Nephron (organoid): ENCODE results near the gene CFAP43.

ENCODE experiments used
- H3K27ac Mint-ChIP-seq, 3 experiments: 2 replicates each; pipeline ENCODE4 v1.8.0; 2020; ENCODE audit warnings: mixed read lengths in 3 of 3, mild to moderate bottlenecking in 2 of 3, moderate library complexity in 1 of 3
- H3K27me3 Mint-ChIP-seq: 2 replicates; pipeline ENCODE4 v1.8.0; 2021; ENCODE audit warnings: low read depth, mild to moderate bottlenecking, moderate library complexity, mixed read lengths
- H3K36me3 Mint-ChIP-seq: 2 replicates; pipeline ENCODE4 v1.8.0; 2020; ENCODE audit warnings: low read depth, mixed read lengths
- H3K4me1 Mint-ChIP-seq: 2 replicates; pipeline ENCODE4 v1.8.0; 2020; ENCODE audit warnings: mixed read lengths
- H3K4me3 Mint-ChIP-seq, 3 experiments: 2 replicates each; pipeline ENCODE4 v1.8.0; 2020; ENCODE audit warnings: mild to moderate bottlenecking in 3 of 3, mixed read lengths in 3 of 3, moderate library complexity in 2 of 3
- H3K9me3 Mint-ChIP-seq: 2 replicates; pipeline ENCODE4 v1.8.0; 2020; ENCODE audit warnings: mixed read lengths
- TF ChIP-seq, protein P1 (sequence below), 3 experiments: fragments of 200-600 bp; sonication (generic); IDR thresholded peaks; one replicate each; pipeline ENCODE4 v1.5.0; 2021; ENCODE audit warnings: antibody characterized with exemption in 3 of 3; ENCODE audit not compliant: unreplicated experiment in 3 of 3

CFAP43 gene

GRCh38 chr10:104120903-104121484, 111.2 kb downstream of the CFAP43 start:
- H3K27me3 Mint-ChIP-seq: peaks cover 5% of the 10 kb centered on the region
- TF ChIP-seq, protein P1, sequence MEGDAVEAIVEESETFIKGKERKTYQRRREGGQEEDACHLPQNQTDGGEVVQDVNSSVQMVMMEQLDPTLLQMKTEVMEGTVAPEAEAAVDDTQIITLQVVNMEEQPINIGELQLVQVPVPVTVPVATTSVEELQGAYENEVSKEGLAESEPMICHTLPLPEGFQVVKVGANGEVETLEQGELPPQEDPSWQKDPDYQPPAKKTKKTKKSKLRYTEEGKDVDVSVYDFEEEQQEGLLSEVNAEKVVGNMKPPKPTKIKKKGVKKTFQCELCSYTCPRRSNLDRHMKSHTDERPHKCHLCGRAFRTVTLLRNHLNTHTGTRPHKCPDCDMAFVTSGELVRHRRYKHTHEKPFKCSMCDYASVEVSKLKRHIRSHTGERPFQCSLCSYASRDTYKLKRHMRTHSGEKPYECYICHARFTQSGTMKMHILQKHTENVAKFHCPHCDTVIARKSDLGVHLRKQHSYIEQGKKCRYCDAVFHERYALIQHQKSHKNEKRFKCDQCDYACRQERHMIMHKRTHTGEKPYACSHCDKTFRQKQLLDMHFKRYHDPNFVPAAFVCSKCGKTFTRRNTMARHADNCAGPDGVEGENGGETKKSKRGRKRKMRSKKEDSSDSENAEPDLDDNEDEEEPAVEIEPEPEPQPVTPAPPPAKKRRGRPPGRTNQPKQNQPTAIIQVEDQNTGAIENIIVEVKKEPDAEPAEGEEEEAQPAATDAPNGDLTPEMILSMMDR (IDR thresholded peaks at IDR 0.05; ENCODE audit: unreplicated experiment in 3 of 3): no peak
- peak overlapping the region; percentile 93 to 97 (median 96) for H3K4me3 Mint-ChIP-seq
- H3K27ac Mint-ChIP-seq: peak overlapping the region; percentile 97 to 100 (median 100)
- no peaks in the 10 kb centered on the region for H3K9me3 Mint-ChIP-seq
- peaks cover 3% of the 10 kb centered on the region for H3K36me3 Mint-ChIP-seq
- peaks cover 31% of the 10 kb centered on the region for H3K4me1 Mint-ChIP-seq

DNA sequence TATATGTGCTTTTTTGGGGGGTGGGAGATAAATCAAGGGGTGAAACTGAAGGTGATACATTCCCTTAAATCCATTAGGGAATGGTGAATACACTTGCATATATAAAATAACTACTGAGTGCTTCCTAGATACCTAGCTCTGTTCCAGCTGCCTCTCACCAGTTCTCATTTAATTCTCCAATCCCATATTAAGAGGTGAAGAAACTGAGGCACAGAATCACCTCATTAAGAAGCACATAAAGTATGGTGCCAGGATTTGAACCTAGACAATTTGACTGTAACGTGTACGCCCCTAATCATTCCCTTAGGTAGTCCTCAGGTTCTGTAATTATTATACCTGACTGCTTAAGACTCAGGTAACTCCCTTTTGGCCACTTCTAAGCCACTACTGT, 111.7 kb downstream of the CFAP43 start:
- Mint-ChIP-seq H3K27me3 (peaks cover 5% of the 10 kb centered on the region), H3K36me3 (peaks cover 3% of the 10 kb centered on the region), H3K27ac (peak overlapping the region; percentile 97 to 100 (median 100)), H3K4me1 (peaks cover 31% of the 10 kb centered on the region), H3K9me3 (no peaks in the 10 kb centered on the region), H3K4me3 (peak overlapping the region; percentile 93 to 97 (median 96))
- TF ChIP-seq, protein P1 (IDR thresholded peaks at IDR 0.05; ENCODE audit: unreplicated experiment in 3 of 3): no peak

DNA sequence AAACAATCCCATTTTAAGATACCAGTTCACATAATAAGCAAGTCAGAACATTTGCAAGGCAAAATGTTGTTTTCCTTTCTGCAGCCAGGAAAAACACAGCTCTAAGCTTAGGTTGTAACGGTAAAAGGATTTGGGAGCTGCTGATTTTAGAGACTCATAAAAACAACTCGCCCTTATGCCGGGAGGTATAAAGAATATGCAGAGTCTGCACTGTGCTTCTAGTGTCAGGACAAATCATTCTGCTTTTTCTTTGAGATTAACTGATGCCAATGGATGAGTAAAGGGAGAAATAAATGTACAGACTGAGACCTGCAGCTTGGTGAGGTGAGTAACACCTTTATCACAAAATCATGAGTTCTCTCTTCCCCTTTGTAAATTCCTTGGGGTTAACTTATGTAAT, 112.2 kb downstream of the CFAP43 start:
- TF ChIP-seq, protein P1 (IDR thresholded peaks at IDR 0.05; ENCODE audit: unreplicated experiment in 3 of 3): no peak
- no peaks in the 10 kb centered on the region for H3K36me3 Mint-ChIP-seq
- peaks cover 5% of the 10 kb centered on the region for H3K27me3 Mint-ChIP-seq

DNA sequence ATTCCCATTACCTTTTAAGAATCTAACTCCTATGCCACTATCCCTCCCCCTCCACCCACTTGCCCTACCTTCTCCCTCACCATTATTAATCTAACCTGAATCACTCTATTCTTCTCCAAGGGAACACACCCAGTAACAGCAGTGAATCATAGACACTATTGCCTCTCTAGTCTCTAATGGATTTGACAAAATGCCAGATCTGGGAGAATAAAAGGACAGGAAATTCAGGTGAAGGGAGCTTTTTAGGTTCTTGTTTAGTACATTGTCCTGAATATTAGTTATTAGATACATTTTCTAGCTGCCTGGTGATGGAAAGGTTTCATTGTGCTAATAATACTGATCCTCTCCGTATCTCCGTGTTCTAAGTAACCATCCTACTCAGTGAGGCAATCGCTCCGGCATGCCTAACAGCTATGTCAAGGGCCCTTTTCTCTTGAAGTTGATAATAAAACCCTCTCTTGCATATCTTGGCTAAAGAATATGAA, 114.3 kb downstream of the CFAP43 start:
- Mint-ChIP-seq H3K27ac (no peak overlapping the region), H3K9me3 (no peaks in the 10 kb centered on the region), H3K4me1 (peaks cover 24% of the 10 kb centered on the region), H3K4me3 (no peak overlapping the region), H3K27me3 (peaks cover 5% of the 10 kb centered on the region), H3K36me3 (no peaks in the 10 kb centered on the region)
- TF ChIP-seq, protein P1 (IDR thresholded peaks at IDR 0.05; ENCODE audit: unreplicated experiment in 3 of 3): no peak

More for the DNA sequence above, 112.2 kb downstream of the CFAP43 start:
- H3K4me1 Mint-ChIP-seq: peaks cover 31% of the 10 kb centered on the region
- peak overlapping the region; percentile 93 to 97 (median 96) for H3K4me3 Mint-ChIP-seq
- peak overlapping the region; percentile 97 to 100 (median 100) for H3K27ac Mint-ChIP-seq
- no peaks in the 10 kb centered on the region for H3K9me3 Mint-ChIP-seq

DNA sequence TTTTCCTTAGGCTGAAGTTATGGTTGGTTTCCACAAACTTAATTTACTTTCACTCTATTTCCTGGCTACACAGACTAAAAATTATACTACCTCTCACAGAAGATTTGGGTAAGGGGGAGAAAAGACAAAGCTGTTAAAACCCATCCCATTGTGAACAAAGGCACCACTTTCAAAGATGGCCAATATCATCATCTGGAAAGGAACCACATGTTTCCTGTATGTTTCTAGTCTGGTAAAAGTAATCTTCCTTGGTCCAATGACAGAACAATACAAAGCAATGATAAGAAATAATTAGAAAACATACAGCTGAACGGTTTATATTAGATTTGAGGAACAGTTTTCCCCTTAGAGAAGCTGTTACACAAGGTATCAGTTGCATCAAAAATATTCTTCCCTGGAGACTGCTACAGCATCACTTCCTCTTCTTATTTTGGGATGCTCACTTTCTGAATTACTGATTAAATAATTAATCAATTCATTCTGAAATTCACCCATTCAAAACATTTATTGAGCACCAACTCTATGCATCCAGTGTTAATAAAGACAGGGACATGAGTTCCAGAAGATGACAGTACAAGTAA, 118.7 kb downstream of the CFAP43 start:
- Mint-ChIP-seq H3K36me3 (no peaks in the 10 kb centered on the region), H3K4me3 (no peak overlapping the region), H3K27me3 (peaks cover 5% of the 10 kb centered on the region), H3K4me1 (no peaks in the 10 kb centered on the region), H3K9me3 (no peaks in the 10 kb centered on the region), H3K27ac (no peak overlapping the region)
- TF ChIP-seq, protein P1 (IDR thresholded peaks at IDR 0.05; ENCODE audit: unreplicated experiment in 3 of 3): no peak
